Smooth muscle cell (in vitro differentiated cells): ENCODE results near the gene FAM193A. TPM values are rescaled to one million over a fixed set of nuclear protein-coding genes. Genes with fewer than 3 reads are reported as not detected.

Experiments
- DNase-seq: peaks from one replicate; lab custom pipeline; 2025; ENCODE audit not compliant: unreplicated experiment; lab: John Stamatoyannopoulos, UW
- H2AFZ ChIP-seq: fragments of 200-600 bp; sonication (generic); 2 replicates; pipeline ENCODE4 v1.6.0; 2016; ENCODE audit warnings: antibody characterized with exemption, low read depth, mild to moderate bottlenecking
- H3F3A ChIP-seq: fragments of 200-600 bp; sonication (generic); 2 replicates; pipeline ENCODE4 v1.6.0; 2017; ENCODE audit warnings: antibody characterized with exemption, low read depth
- H3K27ac ChIP-seq: fragments of 200-600 bp; sonication (generic); 2 replicates; pipeline ENCODE4 v1.5.1; 2016; ENCODE audit warnings: low read depth, mild to moderate bottlenecking
- H3K27me3 ChIP-seq: fragments of 200-600 bp; sonication (generic); 2 replicates; pipeline ENCODE4 v1.6.1; 2016; ENCODE audit warnings: low read depth, mild to moderate bottlenecking
- H3K36me3 ChIP-seq: fragments of 200-600 bp; sonication (generic); 2 replicates; pipeline ENCODE4 v1.5.1; 2016; ENCODE audit warnings: low read depth
- H3K4me1 ChIP-seq: fragments of 200-600 bp; sonication (generic); 2 replicates; pipeline ENCODE4 v1.5.1; 2016; ENCODE audit warnings: low read depth
- H3K4me2 ChIP-seq: fragments of 200-600 bp; sonication (generic); 2 replicates; pipeline ENCODE4 v1.6.0; 2016; ENCODE audit warnings: mild to moderate bottlenecking
- H3K4me3 ChIP-seq: fragments of 200-600 bp; sonication (generic); 2 replicates; pipeline ENCODE4 v1.5.1; 2016; ENCODE audit warnings: mild to moderate bottlenecking
- H3K79me2 ChIP-seq: fragments of 200-600 bp; sonication (generic); 2 replicates; pipeline ENCODE4 v1.6.0; 2016; ENCODE audit warnings: low read depth, mild to moderate bottlenecking
- H3K9ac ChIP-seq: fragments of 200-600 bp; sonication (generic); 2 replicates; pipeline ENCODE4 v1.6.0; 2016; ENCODE audit warnings: low read depth
- H3K9me3 ChIP-seq: fragments of 200-600 bp; sonication (generic); replicated peaks from 2 replicates; pipeline ENCODE4 v1.5.1; 2016; ENCODE audit warnings: low read depth
- H4K20me1 ChIP-seq: fragments of 200-600 bp; sonication (generic); 2 replicates; pipeline ENCODE4 v1.6.0; 2016; ENCODE audit warnings: low read depth
- CTCF ChIP-seq: fragments of 200-600 bp; sonication (generic); IDR thresholded peaks from 2 replicates; pipeline ENCODE4 v1.5.1; 2017; ENCODE audit warnings: borderline replicate concordance, mild to moderate bottlenecking, antibody characterized with exemption; ENCODE audit not compliant: insufficient read depth, poor library complexity, severe bottlenecking
- WGBS: methylation state at CpG from one replicate; pipeline ENCODE4 v1.1.7; 2016; ENCODE audit warnings: low lambda C conversion rate; 5-methylcytosine and 5-hydroxymethylcytosine counted together
- polyA plus RNA-seq: library from polyadenylated mRNA; unstranded; fragments of >200 nt; fragmentation: Nextera tagmentation; extraction: Ambion mirVana; gene quantifications from 2 replicates; pipeline ENCODE4 v1.2.1, GENCODE V29; 2016
- total RNA-seq: library from RNA; depleted of rRNA; stranded (reverse); fragments of >200 nt; gene quantifications from 2 replicates; pipeline ENCODE4 v1.2.3, GENCODE V29; 2014

The FAM193A gene
- total and polyA plus RNA-seq, 2 experiments from 2014 or later: 8.3 to 12.2 TPM

- no peak for DNase-seq
- Histone ChIP-seq H3F3A (no peaks in the 10 kb centered on the region), H3K4me1 (no peaks in the 10 kb centered on the region), H3K79me2 (peaks cover 10% of the 10 kb centered on the region), H3K27ac (no peak overlapping the region), H3K36me3 (peaks cover 6% of the 10 kb centered on the region), H4K20me1 (peaks cover 34% of the 10 kb centered on the region), H3K4me2 (no peak overlapping the region), H2AFZ (no peak overlapping the region), H3K4me3 (no peak overlapping the region), H3K27me3 (no peaks in the 10 kb centered on the region), H3K9me3 (no peaks in the 10 kb centered on the region), H3K9ac (no peak overlapping the region)
- no peak for TF ChIP-seq CTCF
- 94% methylated on average over 14 of the region's 14 CpGs for WGBS
These were observed 116.1 kb downstream of the FAM193A start for GRCh38 chr4:2652415-2653160.

DNA sequence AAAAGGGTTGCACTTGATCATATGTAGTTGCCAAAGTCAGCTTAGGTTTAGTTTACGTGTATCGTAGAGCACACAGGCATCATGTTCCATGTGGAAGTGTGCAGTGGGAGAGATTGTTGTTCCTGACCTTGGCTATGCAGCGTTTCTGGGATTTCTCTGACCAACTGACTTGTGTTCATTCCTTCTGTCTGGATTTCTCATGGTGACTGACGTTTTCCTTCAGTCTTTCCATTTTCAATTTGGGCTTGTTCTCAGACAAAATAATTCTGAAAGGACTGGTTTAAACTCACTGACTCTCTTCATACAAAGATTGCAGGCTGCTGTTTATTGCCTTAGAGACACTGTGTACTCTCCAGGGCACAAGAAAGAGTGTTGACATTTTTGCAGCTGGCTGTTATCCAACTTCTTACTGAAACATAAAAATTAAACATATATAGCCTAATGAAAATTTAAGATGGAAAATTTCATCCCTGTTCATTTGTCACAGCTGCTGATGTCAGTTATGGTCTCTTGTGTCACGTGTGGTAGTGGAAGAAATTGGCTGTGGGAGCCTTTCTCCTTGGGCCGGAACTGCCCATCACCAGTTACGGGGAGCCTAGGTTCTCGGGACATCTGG is 124.3 kb downstream of the FAM193A start:
- DNase-seq: no peak
- H3K27ac ChIP-seq: no peak overlapping the region
- no peak overlapping the region for H3K4me3 ChIP-seq
- H4K20me1 ChIP-seq: peaks cover 37% of the 10 kb centered on the region
- H3K27me3 ChIP-seq: no peaks in the 10 kb centered on the region
- H3K79me2 ChIP-seq: peaks cover 16% of the 10 kb centered on the region
- H3K9ac ChIP-seq: no peak overlapping the region
- no peak for TF ChIP-seq CTCF
- no peaks in the 10 kb centered on the region for H3K9me3 ChIP-seq
- no peak overlapping the region for H2AFZ ChIP-seq
- no peak overlapping the region for H3K4me2 ChIP-seq
- H3K36me3 ChIP-seq: peaks cover 23% of the 10 kb centered on the region
- no peaks in the 10 kb centered on the region for H3F3A ChIP-seq
- WGBS: 87% methylated on average over 8 of the region's 8 CpGs
- H3K4me1 ChIP-seq: no peaks in the 10 kb centered on the region

GRCh38 chr4:2662598-2662997 is 126.2 kb downstream of the FAM193A start:
- Histone ChIP-seq H3K4me2 (no peak overlapping the region), H3K4me1 (no peaks in the 10 kb centered on the region), H3K27me3 (no peaks in the 10 kb centered on the region), H3K9ac (no peak overlapping the region), H4K20me1 (peaks cover 50% of the 10 kb centered on the region), H3K36me3 (peaks cover 17% of the 10 kb centered on the region), H3K4me3 (no peak overlapping the region), H3K27ac (peak overlapping the region; percentile 79), H2AFZ (no peak overlapping the region), H3K79me2 (peaks cover 32% of the 10 kb centered on the region), H3F3A (no peaks in the 10 kb centered on the region), H3K9me3 (no peaks in the 10 kb centered on the region)
- no peak for DNase-seq
- TF ChIP-seq CTCF: no peak
- WGBS: 88% methylated on average over 4 of the region's 4 CpGs
